Fibroblast of lung (primary cell): Measurements from ENCODE around the gene THRB.

Experiments used
- EZH2 ChIP-seq: IDR thresholded peaks from 2 replicates; pipeline ENCODE4 v1.5.1; 2012; ENCODE audit warnings: low read length, control low read depth, mild to moderate bottlenecking; ENCODE audit errors: missing control alignments
- TF ChIP-seq, protein P1 (sequence below), 2 donors: IDR thresholded peaks in 1 of 2; conservative IDR thresholded peaks in 1 of 2; 1 replicate in 1 of 2; 2 replicates in 1 of 2; pipeline ENCODE4 v1.5.1; 2011 to 2012; ENCODE audit warnings: low read length in 2 of 2, control low read depth in 1 of 2, inconsistent platforms in 1 of 2, low read depth in 1 of 2, mild to moderate bottlenecking in 1 of 2

DNA sequence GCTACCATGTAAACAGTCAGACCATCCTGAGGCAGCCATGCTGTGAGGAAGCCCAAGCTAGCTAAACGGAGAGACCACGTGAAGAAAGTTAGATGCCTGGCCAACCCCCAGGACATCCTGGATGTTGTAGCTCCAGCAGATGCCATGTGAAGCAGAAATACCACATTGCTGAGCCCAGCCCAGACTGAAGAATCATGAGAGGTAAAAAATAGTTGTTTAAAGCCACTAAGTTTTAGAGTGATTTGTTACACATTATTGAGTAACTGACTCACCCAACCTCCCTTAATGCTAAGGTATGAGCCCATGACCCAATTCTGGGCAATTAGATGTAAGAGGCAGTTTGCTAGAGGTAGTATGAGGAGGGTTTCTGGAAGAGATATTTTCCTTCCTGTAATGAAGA, 200.5 kb downstream of the THRB start:
- TF ChIP-seq, protein P1, sequence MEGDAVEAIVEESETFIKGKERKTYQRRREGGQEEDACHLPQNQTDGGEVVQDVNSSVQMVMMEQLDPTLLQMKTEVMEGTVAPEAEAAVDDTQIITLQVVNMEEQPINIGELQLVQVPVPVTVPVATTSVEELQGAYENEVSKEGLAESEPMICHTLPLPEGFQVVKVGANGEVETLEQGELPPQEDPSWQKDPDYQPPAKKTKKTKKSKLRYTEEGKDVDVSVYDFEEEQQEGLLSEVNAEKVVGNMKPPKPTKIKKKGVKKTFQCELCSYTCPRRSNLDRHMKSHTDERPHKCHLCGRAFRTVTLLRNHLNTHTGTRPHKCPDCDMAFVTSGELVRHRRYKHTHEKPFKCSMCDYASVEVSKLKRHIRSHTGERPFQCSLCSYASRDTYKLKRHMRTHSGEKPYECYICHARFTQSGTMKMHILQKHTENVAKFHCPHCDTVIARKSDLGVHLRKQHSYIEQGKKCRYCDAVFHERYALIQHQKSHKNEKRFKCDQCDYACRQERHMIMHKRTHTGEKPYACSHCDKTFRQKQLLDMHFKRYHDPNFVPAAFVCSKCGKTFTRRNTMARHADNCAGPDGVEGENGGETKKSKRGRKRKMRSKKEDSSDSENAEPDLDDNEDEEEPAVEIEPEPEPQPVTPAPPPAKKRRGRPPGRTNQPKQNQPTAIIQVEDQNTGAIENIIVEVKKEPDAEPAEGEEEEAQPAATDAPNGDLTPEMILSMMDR (conservative IDR thresholded peaks at IDR 0.05 in 1 of 2, IDR thresholded peaks at IDR 0.05 in 1 of 2; ENCODE audit: low read depth in 1 of 2, low read length in 2 of 2) = no peak
- no peak for TF ChIP-seq EZH2
